K562 (cell line): Measurements from ENCODE around the gene NRDE2. TPM values are rescaled to one million over a fixed set of nuclear protein-coding genes. Genes with fewer than 3 reads are reported as not detected.

Source experiments
- ATAC-seq: fragments of 200-7000 bp; cut with Tn5 transposase; 3 replicates; pipeline ENCODE4 v1.9.1; 2020; ENCODE audit warnings: moderate library complexity
- BruUV-seq: library from RNA; stranded (reverse); fragments of 400-500 nt; replicated peaks from 2 replicates; lab custom pipeline; 2021; lab: Mats Ljungman, UMichigan
- CTCF ChIA-PET: fragments of 300-600 bp; formaldehyde crosslinking; extraction: SDS; loops from one replicate; lab custom pipeline; 2021; ENCODE audit warnings: low intra/inter-chr PET ratio; lab: Yijun Ruan, JAX
- POLR2A ChIA-PET: fragments of 300-600, 350-650 bp; sonication (Branson Sonifier 250); formaldehyde crosslinking; extraction: SDS; loops from one replicate; lab custom pipeline; 2021; ENCODE audit warnings: antibody characterized with exemption, inconsistent platforms; lab: Yijun Ruan, JAX
- DNase-seq, 4 experiments: peaks; one replicate each; pipeline versions ENCODE4 v3.0.0 to v3.0.0-alpha.2; 2011 to 2018; ENCODE audit warnings: low spot score in 3 of 4, mixed read lengths in 3 of 4; ENCODE audit errors: extremely low read depth in 1 of 4
- FAIRE-seq: peaks from 2 replicates; lab custom pipeline; 2011; peaks lifted over from hg19 to GRCh38; lab: Jason Lieb, UNC
- H2AFZ ChIP-seq: 2 replicates; pipeline ENCODE4 v1.6.0; 2011; ENCODE audit warnings: low read depth, low read length, control low read depth, inconsistent platforms
- H3K27ac ChIP-seq: fragments of 200-600 bp; 3 replicates; pipeline ENCODE4 v1.8.0; 2011; ENCODE audit warnings: low read depth, mild to moderate bottlenecking, control low read depth, inconsistent platforms, low read length, moderate library complexity, mixed read lengths; ENCODE audit errors: extremely low read depth
- H3K27me3 ChIP-seq, 2 experiments: fragments of 300-600 bp in 1 of 2; 2 replicates in 1 of 2; 3 replicates in 1 of 2; pipeline versions ENCODE4 v1.6.0 to v1.8.0; 2011; ENCODE audit warnings: inconsistent platforms in 2 of 2, low read length in 2 of 2, mild to moderate bottlenecking in 1 of 2, mixed read lengths in 1 of 2, moderate library complexity in 1 of 2; ENCODE audit not compliant: control insufficient read depth in 2 of 2, insufficient read depth in 2 of 2
- H3K36me3 ChIP-seq: fragments of 300-600 bp; 3 replicates; pipeline ENCODE4 v1.8.0; 2011; ENCODE audit warnings: mild to moderate bottlenecking, low read length, inconsistent platforms; ENCODE audit not compliant: control insufficient read depth, insufficient read depth
- H3K4me1 ChIP-seq, 2 experiments: fragments of 200-600 bp in 1 of 2; replicated peaks in 1 of 2; 2 replicates in 1 of 2; 3 replicates in 1 of 2; pipeline versions ENCODE4 v1.5.1 to v1.8.0; 2011; ENCODE audit warnings: inconsistent platforms in 2 of 2, low read length in 2 of 2, mild to moderate bottlenecking in 1 of 2, mixed read lengths in 1 of 2, moderate library complexity in 1 of 2; ENCODE audit not compliant: control insufficient read depth in 2 of 2, insufficient read depth in 2 of 2
- H3K4me2 ChIP-seq: 2 replicates; pipeline ENCODE4 v1.6.1; 2011; ENCODE audit warnings: low read length, control low read depth, inconsistent platforms, mixed read lengths; ENCODE audit not compliant: insufficient read depth
- H3K4me3 ChIP-seq: fragments of 200-600 bp; sonication (generic), shearing (Covaris generic); 2 replicates; pipeline ENCODE4 v1.5.1; 2016; ENCODE audit warnings: control low read depth, inconsistent platforms
- H3K79me2 ChIP-seq: fragments of 200-600 bp; 3 replicates; pipeline ENCODE4 v1.8.0; 2011; ENCODE audit warnings: low read length, inconsistent platforms; ENCODE audit not compliant: control insufficient read depth, insufficient read depth
- H3K9ac ChIP-seq, 2 experiments: 2 replicates each; pipeline versions ENCODE4 v1.6.0 to v1.6.1; 2011; ENCODE audit warnings: low read depth in 2 of 2, low read length in 2 of 2, control low read depth in 1 of 2, inconsistent platforms in 1 of 2, mild to moderate bottlenecking in 1 of 2, mixed read lengths in 1 of 2; ENCODE audit not compliant: insufficient read depth in 1 of 2
- H3K9me1 ChIP-seq: one replicate; pipeline ENCODE4 v1.6.0; 2011; ENCODE audit warnings: inconsistent platforms, mild to moderate bottlenecking, low read length, moderate library complexity; ENCODE audit not compliant: control insufficient read depth, insufficient read depth
- H3K9me3 ChIP-seq: replicated peaks from 2 replicates; pipeline ENCODE4 v1.5.1; 2011; ENCODE audit warnings: low read depth, low read length, inconsistent platforms; ENCODE audit not compliant: control insufficient read depth, insufficient read depth
- H4K20me1 ChIP-seq: replicated peaks from 2 replicates; pipeline ENCODE4 v1.6.1; 2011; ENCODE audit warnings: low read length, inconsistent platforms, mixed read lengths; ENCODE audit not compliant: control insufficient read depth, insufficient read depth
- AFF4 ChIP-seq: sonication (generic); formaldehyde crosslinking; IDR thresholded peaks from 2 replicates; pipeline ENCODE4 v1.8.0; 2023; ENCODE audit warnings: mild to moderate bottlenecking, missing genetic modification reagents
- CGGBP1 ChIP-seq: fragments of 250-450 bp; sonication (Bioruptor Pico); IDR thresholded peaks from 2 replicates; pipeline ENCODE4 v1.9.0; 2021; ENCODE audit warnings: mild to moderate bottlenecking
- EGR1 ChIP-seq: fragments of 450-650 bp; conservative IDR thresholded peaks from 2 replicates; pipeline ENCODE4 v1.6.1; 2017; ENCODE audit warnings: mild to moderate bottlenecking
- HMG20A ChIP-seq: fragments of 450-650 bp; formaldehyde crosslinking; conservative IDR thresholded peaks from 2 replicates; pipeline ENCODE4 v1.4.0; 2020; ENCODE audit warnings: mild to moderate bottlenecking, mixed read lengths
- NELFE ChIP-seq: IDR thresholded peaks from 2 replicates; pipeline ENCODE4 v1.6.1; 2011; ENCODE audit warnings: mild to moderate bottlenecking; ENCODE audit not compliant: insufficient read depth, insufficient read length
- POLR2G ChIP-seq: fragments of 200-400 bp; formaldehyde crosslinking; IDR thresholded peaks from 2 replicates; pipeline ENCODE4 v1.6.1; 2017; ENCODE audit warnings: low read depth, mild to moderate bottlenecking, antibody characterized with exemption, low read length, moderate library complexity
- TAF1 ChIP-seq: IDR thresholded peaks from 2 replicates; pipeline ENCODE4 v1.6.1; 2011; ENCODE audit warnings: mild to moderate bottlenecking, low read length, moderate library complexity; ENCODE audit not compliant: insufficient read depth, control insufficient read depth, severe bottlenecking; ENCODE audit errors: extremely low read depth
- ZNF140 ChIP-seq: fragments of 250-450 bp; sonication (Bioruptor Pico); IDR thresholded peaks from 2 replicates; pipeline ENCODE4 v1.8.0; 2021; ENCODE audit warnings: moderate library complexity, mild to moderate bottlenecking, inconsistent platforms
- ZNF212 ChIP-seq: fragments of 450-650 bp; formaldehyde crosslinking; IDR thresholded peaks from 2 replicates; pipeline ENCODE4 v1.4.0; 2020; ENCODE audit warnings: mild to moderate bottlenecking
- ZNF785 ChIP-seq: fragments of 250-450 bp; sonication (Bioruptor Pico); IDR thresholded peaks from 2 replicates; pipeline ENCODE4 v1.4.0; 2020; ENCODE audit warnings: mild to moderate bottlenecking
- WGBS: fragments of 100-300 bp; shearing (Covaris generic); methylation state at CpG from one replicate; pipeline ENCODE4 v1.1.6; 2016; ENCODE audit warnings: low coverage, mixed read lengths; ENCODE audit not compliant: insufficient coverage; ENCODE audit errors: missing lambda C conversion rate; 5-methylcytosine and 5-hydroxymethylcytosine counted together
- in situ Hi-C: fragments of 300-500 bp; cut with MboI; formaldehyde crosslinking; loops from 4 replicates; pipeline ENCODE4 v1.15.0; 2018; ENCODE audit warnings: inconsistent platforms, mixed read lengths
- intact Hi-C: fragments of 100-400 bp; cut with micrococcal nuclease; formaldehyde crosslinking; loops from 2 replicates; pipeline ENCODE4 v1.14.2; 2022
- polyA plus RNA-seq, 8 experiments: library from polyadenylated mRNA; depleted of rRNA in 4 of 8; stranded (reverse) in 5 of 8; unstranded in 3 of 8; fragments of >200 nt; fragmentation: Nextera tagmentation in 2 of 8; fragmentation: Illumina TruSeq in 1 of 8; extraction: Ambion mirVana in 2 of 8; extraction: Trizol in 1 of 8; gene quantifications; 2 replicates each; pipeline versions ENCODE4 v1.2.1 to v1.2.3, GENCODE V29; 2011 to 2014; ENCODE audit warnings: inconsistent platforms in 1 of 8, missing spikeins in 1 of 8
- total RNA-seq, 7 experiments: library from RNA; depleted of rRNA in 6 of 7; stranded (reverse); fragments of >200 nt in 6 of 7; fragmentation: Illumina TruSeq in 2 of 7; extraction: Trizol in 2 of 7; gene quantifications; 2 replicates each; pipeline versions ENCODE4 v1.2.1 to v1.2.3, GENCODE V29; 2011 to 2021; ENCODE audit warnings: low replicate concordance in 1 of 7
- TF ChIP-seq, protein P1 (sequence below): fragments of 450-650 bp; IDR thresholded peaks from 2 replicates; pipeline ENCODE4 v1.7.1; 2018; ENCODE audit warnings: mild to moderate bottlenecking, low read depth; ENCODE audit not compliant: partially characterized antibody

The NRDE2 gene
- total and polyA plus RNA-seq, 9 of the 15 experiments (the other 6 are each of a cell fraction or from before 2014, with no cell fraction given), result 3.3 to 15.0 (median 8.4) TPM

GRCh38 chr14:90228478-90228877, 103.3 kb downstream of the NRDE2 start:
- intact Hi-C loops, result no loop called here
- no peak for ATAC-seq
- Histone ChIP-seq H3K9me3 (no peaks in the 10 kb centered on the region), H3K36me3 (no peaks in the 10 kb centered on the region), H3K79me2 (no peaks in the 10 kb centered on the region), H3K4me3 (no peak overlapping the region), H4K20me1 (no peaks in the 10 kb centered on the region), H2AFZ (no peak overlapping the region)
- no TSS peak for BruUV-seq
- DNase-seq, result no peak
- TF ChIP-seq ZNF785 (no peak), AFF4 (no peak), EGR1 (no peak), CGGBP1 (CRISPR knock-in tag) (no peak), TAF1 (no peak), POLR2G (no peak), HMG20A (CRISPR knock-in tag) (no peak), NELFE (no peak), ZNF212 (CRISPR knock-in tag) (no peak), ZNF140 (no peak)
- TF ChIP-seq, protein P1, sequence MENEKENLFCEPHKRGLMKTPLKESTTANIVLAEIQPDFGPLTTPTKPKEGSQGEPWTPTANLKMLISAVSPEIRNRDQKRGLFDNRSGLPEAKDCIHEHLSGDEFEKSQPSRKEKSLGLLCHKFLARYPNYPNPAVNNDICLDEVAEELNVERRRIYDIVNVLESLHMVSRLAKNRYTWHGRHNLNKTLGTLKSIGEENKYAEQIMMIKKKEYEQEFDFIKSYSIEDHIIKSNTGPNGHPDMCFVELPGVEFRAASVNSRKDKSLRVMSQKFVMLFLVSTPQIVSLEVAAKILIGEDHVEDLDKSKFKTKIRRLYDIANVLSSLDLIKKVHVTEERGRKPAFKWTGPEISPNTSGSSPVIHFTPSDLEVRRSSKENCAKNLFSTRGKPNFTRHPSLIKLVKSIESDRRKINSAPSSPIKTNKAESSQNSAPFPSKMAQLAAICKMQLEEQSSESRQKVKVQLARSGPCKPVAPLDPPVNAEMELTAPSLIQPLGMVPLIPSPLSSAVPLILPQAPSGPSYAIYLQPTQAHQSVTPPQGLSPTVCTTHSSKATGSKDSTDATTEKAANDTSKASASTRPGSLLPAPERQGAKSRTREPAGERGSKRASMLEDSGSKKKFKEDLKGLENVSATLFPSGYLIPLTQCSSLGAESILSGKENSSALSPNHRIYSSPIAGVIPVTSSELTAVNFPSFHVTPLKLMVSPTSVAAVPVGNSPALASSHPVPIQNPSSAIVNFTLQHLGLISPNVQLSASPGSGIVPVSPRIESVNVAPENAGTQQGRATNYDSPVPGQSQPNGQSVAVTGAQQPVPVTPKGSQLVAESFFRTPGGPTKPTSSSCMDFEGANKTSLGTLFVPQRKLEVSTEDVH, result no peak
- TF ChIP-seq, all 486 proteins: peak for 0
- WGBS, result 0% methylated on average over 4 of the region's 4 CpGs
- Histone ChIP-seq H3K27me3 (no peaks in the 10 kb centered on the region), H3K9ac (no peak overlapping the region), H3K4me2 (no peak overlapping the region), H3K27ac (no peak overlapping the region), H3K4me1 (no peaks in the 10 kb centered on the region), H3K9me1 (no peaks in the 10 kb centered on the region)
- FAIRE-seq, result no peak
- ChIA-PET POLR2A (interaction anchor here (0.7 kb wide), 1 partner anchor 95 kb away, joined by 5 read pairs; no protein-coding TSS in a partner anchor), CTCF (no interaction called here)
- in situ Hi-C loops, result loop anchor here (25.0 kb wide), 1 partner anchor 291 kb away; no protein-coding TSS in a partner anchor
